GM21786 (cell line): ENCODE results near the gene ASCC1.

Experiments used
- ATAC-seq: cut with Tn5 transposase; IDR thresholded peaks from one replicate; pipeline ENCODE4 v1.9.1; 2021; ENCODE audit not compliant: unreplicated experiment

Gene ASCC1

GRCh38 chr10:72104472-72105097 lies 111.5 kb downstream of the ASCC1 start:
- ATAC-seq = no peak

- no peak for ATAC-seq
These were observed 116.5 kb downstream of the ASCC1 start for GRCh38 chr10:72099600-72099921.

GRCh38 chr10:72098836-72099599 lies 117.1 kb downstream of the ASCC1 start:
- ATAC-seq = no peak

- no peak for ATAC-seq
These were observed 117.7 kb downstream of the ASCC1 start for GRCh38 chr10:72098301-72098835.

- ATAC-seq = no peak
These were observed 118.4 kb downstream of the ASCC1 start for GRCh38 chr10:72097448-72098300.

- ATAC-seq = no peak
These were observed 119.7 kb downstream of the ASCC1 start for GRCh38 chr10:72096115-72097000.

- ATAC-seq = no peak
These were observed 120.9 kb downstream of the ASCC1 start for GRCh38 chr10:72095195-72095594.

- ATAC-seq = no peak
These were observed 121.5 kb downstream of the ASCC1 start for GRCh38 chr10:72094574-72094973.

GRCh38 chr10:72093450-72093849 lies 122.6 kb downstream of the ASCC1 start:
- no peak for ATAC-seq

GRCh38 chr10:72092987-72093386 lies 123.1 kb downstream of the ASCC1 start:
- ATAC-seq = no peak

- no peak for ATAC-seq
These were observed 123.7 kb downstream of the ASCC1 start for GRCh38 chr10:72092171-72092924.

GRCh38 chr10:72090326-72090725 lies 125.8 kb downstream of the ASCC1 start:
- no peak for ATAC-seq

GRCh38 chr10:72089618-72090017 lies 126.5 kb downstream of the ASCC1 start:
- no peak for ATAC-seq

GRCh38 chr10:72088889-72089575 lies 127.0 kb downstream of the ASCC1 start:
- ATAC-seq = no peak

GRCh38 chr10:72087969-72088888 lies 127.8 kb downstream of the ASCC1 start, which contains the start of gene SPOCK2:
Gene SPOCK2, minus strand, starts transcription at chr10:72088551. Its CDS starts 223 bp downstream, at chr10:72088328.
- no peak for ATAC-seq

- no peak for ATAC-seq
These were observed 128.6 kb downstream of the ASCC1 start for GRCh38 chr10:72087392-72087968.

- no peak for ATAC-seq
These were observed 129.3 kb downstream of the ASCC1 start for GRCh38 chr10:72086466-72087391.
